Neural cell (in vitro differentiated cells): ENCODE measurements around the gene TMEM115. TPM values are rescaled to one million over a fixed set of nuclear protein-coding genes. Genes with fewer than 3 reads are reported as not detected.

Source experiments
- H2AFZ ChIP-seq: fragments of 200-600, 300-800 bp; sonication (generic), shearing (Covaris generic); 2 replicates; pipeline ENCODE4 v1.6.0; 2014; ENCODE audit warnings: low read depth, mild to moderate bottlenecking, antibody characterized with exemption, low read length, moderate library complexity
- H3F3A ChIP-seq: fragments of 200-600 bp; shearing (Covaris generic); 2 replicates; pipeline ENCODE4 v1.6.1; 2016; ENCODE audit warnings: mild to moderate bottlenecking, moderate library complexity, mixed read lengths, antibody characterized with exemption, low read length; ENCODE audit not compliant: insufficient read depth, poor library complexity, severe bottlenecking
- H3K27ac ChIP-seq: fragments of 200-600, 300-800 bp; sonication (generic), shearing (Covaris generic); 2 replicates; pipeline ENCODE4 v1.5.1; 2014; ENCODE audit warnings: mild to moderate bottlenecking, low read length, moderate library complexity
- H3K27me3 ChIP-seq: fragments of 300-800, 200-600 bp; sonication (generic), shearing (Covaris generic); 2 replicates; pipeline ENCODE4 v1.6.0; 2014; ENCODE audit warnings: mild to moderate bottlenecking, low read depth, low read length, moderate library complexity; ENCODE audit not compliant: insufficient read depth
- H3K36me3 ChIP-seq: fragments of 300-800, 200-600 bp; sonication (generic), shearing (Covaris generic); 2 replicates; pipeline ENCODE4 v1.5.1; 2014; ENCODE audit warnings: mild to moderate bottlenecking, antibody characterized with exemption, low read length, moderate library complexity; ENCODE audit not compliant: insufficient read depth
- H3K4me2 ChIP-seq: fragments of 300-800, 200-600 bp; sonication (generic), shearing (Covaris generic); 2 replicates; pipeline ENCODE4 v1.6.0; 2014; ENCODE audit warnings: mild to moderate bottlenecking, low read length
- H3K4me3 ChIP-seq: fragments of 300-800, 200-600 bp; sonication (generic), shearing (Covaris generic); 2 replicates; pipeline ENCODE4 v1.5.1; 2014; ENCODE audit warnings: mild to moderate bottlenecking, low read length, moderate library complexity
- H3K79me2 ChIP-seq: fragments of 200-600 bp; shearing (Covaris generic); replicated peaks from 2 replicates; pipeline ENCODE4 v1.6.0; 2014; ENCODE audit warnings: mild to moderate bottlenecking, low read length, moderate library complexity; ENCODE audit not compliant: insufficient read depth
- H3K9ac ChIP-seq: fragments of 300-800, 200-600 bp; sonication (generic), shearing (Covaris generic); 2 replicates; pipeline ENCODE4 v1.6.1; 2016; ENCODE audit warnings: mild to moderate bottlenecking, low read length, mixed read lengths
- H3K9me2 ChIP-seq: fragments of 200-600 bp; shearing (Covaris generic); 2 replicates; pipeline ENCODE4 v1.6.1; 2016; ENCODE audit warnings: mild to moderate bottlenecking, low read length, mixed read lengths; ENCODE audit not compliant: insufficient read depth
- H3K9me3 ChIP-seq: fragments of 200-600, 300-800 bp; sonication (generic), shearing (Covaris generic); 2 replicates; pipeline ENCODE4 v1.6.1; 2016; ENCODE audit warnings: mild to moderate bottlenecking, mixed run types, low read length, moderate library complexity, mixed read lengths
- H4K20me1 ChIP-seq: fragments of 200-600 bp; shearing (Covaris generic); 2 replicates; pipeline ENCODE4 v1.6.1; 2016; ENCODE audit warnings: mild to moderate bottlenecking, mixed run types; ENCODE audit not compliant: insufficient read depth
- CTCF ChIP-seq: fragments of 450-650 bp; IDR thresholded peaks from 2 replicates; pipeline ENCODE4 v1.5.1; 2014; ENCODE audit warnings: antibody characterized with exemption, mild to moderate bottlenecking, moderate library complexity; ENCODE audit not compliant: poor library complexity, severe bottlenecking
- EP300 ChIP-seq: fragments of 450-650 bp; conservative IDR thresholded peaks from 2 replicates; pipeline ENCODE4 v1.6.1; 2014; ENCODE audit warnings: antibody characterized with exemption, mild to moderate bottlenecking, moderate library complexity; ENCODE audit not compliant: poor library complexity, severe bottlenecking
- EZH2 ChIP-seq: fragments of 200-600, 300-800 bp; shearing (Covaris generic), sonication (generic); IDR thresholded peaks from 2 replicates; pipeline ENCODE4 v1.6.1; 2014; ENCODE audit warnings: antibody characterized with exemption, low read length, borderline replicate concordance, mild to moderate bottlenecking; ENCODE audit not compliant: insufficient read depth, poor library complexity, severe bottlenecking
- MXI1 ChIP-seq: fragments of 450-650 bp; conservative IDR thresholded peaks from 2 replicates; pipeline ENCODE4 v1.6.1; 2014; ENCODE audit warnings: antibody characterized with exemption, mild to moderate bottlenecking; ENCODE audit not compliant: poor library complexity, severe bottlenecking
- POLR2AphosphoS5 ChIP-seq: IDR thresholded peaks from 2 replicates; pipeline ENCODE4 v1.6.1; 2012
- RAD21 ChIP-seq: fragments of 450-650 bp; conservative IDR thresholded peaks from 2 replicates; pipeline ENCODE4 v1.6.1; 2014; ENCODE audit warnings: antibody characterized with exemption, mild to moderate bottlenecking, moderate library complexity
- REST ChIP-seq: IDR thresholded peaks from 2 replicates; pipeline ENCODE4 v1.6.1; 2012; ENCODE audit warnings: borderline replicate concordance
- SMC3 ChIP-seq: fragments of 450-650 bp; conservative IDR thresholded peaks from 2 replicates; pipeline ENCODE4 v1.6.1; 2014; ENCODE audit warnings: antibody characterized with exemption, mild to moderate bottlenecking, moderate library complexity; ENCODE audit not compliant: poor library complexity
- TAF1 ChIP-seq: IDR thresholded peaks from 2 replicates; pipeline ENCODE4 v1.6.1; 2012; ENCODE audit warnings: low read depth
- polyA plus RNA-seq: library from polyadenylated mRNA; depleted of rRNA; stranded (reverse); fragments of >200 nt; gene quantifications from 2 replicates; pipeline ENCODE4 v1.2.3, GENCODE V29; 2014

The TMEM115 gene
- polyA plus RNA-seq, 1 donor from 2014 or later: 17.8 TPM

GRCh38 chr3:50319894-50320625, 39.3 kb downstream of the TMEM115 start:
- peak overlapping the region; percentile 93 for H3K4me3 ChIP-seq
- H3K9me2 ChIP-seq: no peaks in the 10 kb centered on the region
- no peaks in the 10 kb centered on the region for H4K20me1 ChIP-seq
- peak overlapping the region; percentile 54 for H2AFZ ChIP-seq
- peak overlapping the region; percentile 87 for H3K4me2 ChIP-seq
- no peaks in the 10 kb centered on the region for H3K9me3 ChIP-seq
- TF ChIP-seq TAF1 (no peak), SMC3 (no peak), RAD21 (no peak), MXI1 (no peak), REST (no peak), EZH2 (no peak), CTCF (no peak), POLR2AphosphoS5 (no peak)
- H3K9ac ChIP-seq: peak overlapping the region; percentile 96
- no peaks in the 10 kb centered on the region for H3K27me3 ChIP-seq
- H3F3A ChIP-seq: no peaks in the 10 kb centered on the region
- peaks cover 23% of the 10 kb centered on the region for H3K79me2 ChIP-seq
- peak overlapping the region; percentile 94 for H3K27ac ChIP-seq
- H3K36me3 ChIP-seq: no peaks in the 10 kb centered on the region

- Histone ChIP-seq H3K27me3 (no peaks in the 10 kb centered on the region), H3K79me2 (peaks cover 23% of the 10 kb centered on the region), H3K4me2 (no peak overlapping the region), H3K36me3 (no peaks in the 10 kb centered on the region), H4K20me1 (no peaks in the 10 kb centered on the region), H3F3A (no peaks in the 10 kb centered on the region), H3K9me3 (no peaks in the 10 kb centered on the region), H3K9ac (no peak overlapping the region), H2AFZ (no peak overlapping the region), H3K4me3 (peak overlapping the region; percentile 93), H3K9me2 (no peaks in the 10 kb centered on the region), H3K27ac (no peak overlapping the region)
- no peak for TF ChIP-seq EP300
- no peak for TF ChIP-seq CTCF
- no peak for TF ChIP-seq MXI1
- TF ChIP-seq EZH2: no peak
- TF ChIP-seq REST: no peak
- no peak for TF ChIP-seq POLR2AphosphoS5
- no peak for TF ChIP-seq TAF1
- TF ChIP-seq SMC3: no peak
- TF ChIP-seq RAD21: no peak
Measured at GRCh38 chr3:50319181-50319893, 40.0 kb downstream of the TMEM115 start.
